HEK293 (cell line): ENCODE results near the gene EXT2.

Source experiments
- CTCF ChIA-PET: fragments of 350-600 bp; formaldehyde crosslinking; extraction: SDS; loops from one replicate; lab custom pipeline; 2021; ENCODE audit warnings: antibody characterized with exemption; lab: Yijun Ruan, JAX
- POLR2A ChIA-PET: fragments of 300-600 bp; formaldehyde crosslinking; extraction: SDS; loops from one replicate; lab custom pipeline; 2020; ENCODE audit warnings: antibody characterized with exemption, inconsistent platforms; lab: Yijun Ruan, JAX
- H3K27ac ChIP-seq: fragments of 200-500 bp; sonication (Bioruptor generic); 2 replicates; pipeline ENCODE4 v1.5.1; 2014; ENCODE audit warnings: low read depth, low read length, control low read depth, inconsistent platforms; ENCODE audit errors: extremely low read depth
- H3K36me3 ChIP-seq, 2 experiments: fragments of 200-500 bp in 1 of 2; sonication (Bioruptor generic) in 1 of 2; 1 replicate in 1 of 2; 2 replicates in 1 of 2; pipeline ENCODE4 v1.5.1; 2014 to 2017; ENCODE audit warnings: inconsistent platforms in 2 of 2, low read length in 2 of 2; ENCODE audit not compliant: control insufficient read depth in 2 of 2, insufficient read depth in 1 of 2
- H3K4me1 ChIP-seq: fragments of 200-500 bp; sonication (Bioruptor generic); 2 replicates; pipeline ENCODE4 v1.5.1; 2014; ENCODE audit warnings: mild to moderate bottlenecking, low read length, inconsistent platforms; ENCODE audit not compliant: control insufficient read depth, insufficient read depth
- H3K4me3 ChIP-seq: 2 replicates; pipeline ENCODE4 v1.5.1; 2011; ENCODE audit warnings: low read depth, mild to moderate bottlenecking, control low read depth, low read length, moderate library complexity
- H3K9me3 ChIP-seq: fragments of 200-500 bp; sonication (Bioruptor generic); 2 replicates; pipeline ENCODE4 v1.5.1; 2014; ENCODE audit warnings: low read depth, low read length, inconsistent platforms; ENCODE audit not compliant: control insufficient read depth, insufficient read depth
- BCL11B ChIP-seq: fragments of 450-650 bp; formaldehyde crosslinking; IDR thresholded peaks from 2 replicates; pipeline ENCODE4 v1.5.1; 2016; ENCODE audit warnings: low read depth, missing biosample characterization, missing genetic modification characterization
- GLIS1 ChIP-seq: fragments of 450-650 bp; formaldehyde crosslinking; IDR thresholded peaks from 2 replicates; pipeline ENCODE4 v1.5.1; 2016; ENCODE audit warnings: missing biosample characterization, missing genetic modification characterization
- KLF1 ChIP-seq: fragments of 450-650 bp; formaldehyde crosslinking; IDR thresholded peaks from 2 replicates; pipeline ENCODE4 v1.5.1; 2016; ENCODE audit warnings: missing biosample characterization, missing genetic modification characterization
- KLF7 ChIP-seq: fragments of 450-650 bp; formaldehyde crosslinking; IDR thresholded peaks from 2 replicates; pipeline ENCODE4 v1.5.1; 2016; ENCODE audit warnings: missing biosample characterization, missing genetic modification characterization, borderline replicate concordance
- SP3 ChIP-seq: fragments of 450-650 bp; formaldehyde crosslinking; IDR thresholded peaks from 2 replicates; pipeline ENCODE4 v1.5.1; 2016; ENCODE audit warnings: missing biosample characterization, missing genetic modification characterization
- TSHZ1 ChIP-seq: fragments of 450-650 bp; formaldehyde crosslinking; IDR thresholded peaks from 2 replicates; pipeline ENCODE4 v1.5.1; 2016; ENCODE audit warnings: missing biosample characterization, missing genetic modification characterization, borderline replicate concordance
- WT1 ChIP-seq: fragments of 450-650 bp; formaldehyde crosslinking; IDR thresholded peaks from 2 replicates; pipeline ENCODE4 v1.5.1; 2016; ENCODE audit warnings: missing biosample characterization, missing genetic modification characterization
- ZBTB49 ChIP-seq: fragments of 450-650 bp; formaldehyde crosslinking; IDR thresholded peaks from 2 replicates; pipeline ENCODE4 v1.5.1; 2016; ENCODE audit warnings: missing biosample characterization, missing genetic modification characterization, low read depth
- ZNF121 ChIP-seq: fragments of 450-650 bp; formaldehyde crosslinking; IDR thresholded peaks from 2 replicates; pipeline ENCODE4 v1.5.1; 2016; ENCODE audit warnings: missing biosample characterization, missing genetic modification characterization
- ZNF140 ChIP-seq: fragments of 450-650 bp; formaldehyde crosslinking; IDR thresholded peaks from 2 replicates; pipeline ENCODE4 v1.5.1; 2016; ENCODE audit warnings: missing biosample characterization, missing genetic modification characterization
- ZNF16 ChIP-seq: fragments of 450-650 bp; formaldehyde crosslinking; IDR thresholded peaks from 2 replicates; pipeline ENCODE4 v1.5.1; 2016; ENCODE audit warnings: low read depth, missing biosample characterization, missing genetic modification characterization
- ZNF48 ChIP-seq: fragments of 450-650 bp; formaldehyde crosslinking; IDR thresholded peaks from 2 replicates; pipeline ENCODE4 v1.5.1; 2016; ENCODE audit warnings: missing biosample characterization, missing genetic modification characterization
- ZNF510 ChIP-seq: fragments of 450-650 bp; formaldehyde crosslinking; IDR thresholded peaks from 2 replicates; pipeline ENCODE4 v1.5.1; 2018; ENCODE audit warnings: mild to moderate bottlenecking, missing genetic modification characterization, missing biosample characterization; ENCODE audit not compliant: insufficient replicate concordance
- ZNF558 ChIP-seq: fragments of 450-650 bp; formaldehyde crosslinking; IDR thresholded peaks from 2 replicates; pipeline ENCODE4 v1.5.1; 2016; ENCODE audit warnings: missing biosample characterization, missing genetic modification characterization
- ZSCAN23 ChIP-seq: fragments of 450-650 bp; formaldehyde crosslinking; IDR thresholded peaks from 2 replicates; pipeline ENCODE4 v1.5.1; 2016; ENCODE audit warnings: missing biosample characterization, missing genetic modification characterization
- ZSCAN30 ChIP-seq: fragments of 450-650 bp; IDR thresholded peaks from 2 replicates; pipeline ENCODE4 v1.5.1; 2018; ENCODE audit warnings: missing biosample characterization, mild to moderate bottlenecking, missing genetic modification characterization, moderate library complexity

EXT2 gene

GRCh38 chr11:44255406-44256071, 160.1 kb downstream of the EXT2 start:
- Histone ChIP-seq H3K4me3 (no peak overlapping the region), H3K4me1 (no peaks in the 10 kb centered on the region), H3K27ac (no peak overlapping the region), H3K36me3 (no peaks in the 10 kb centered on the region), H3K9me3 (no peaks in the 10 kb centered on the region)
- CTCF ChIA-PET: interaction anchor here (0.7 kb wide), 2 partner anchors 19 to 268 kb away, joined by 3 to 4 read pairs; no protein-coding TSS in a partner anchor
- POLR2A ChIA-PET: no interaction called here
- no peak for TF ChIP-seq ZNF140
- no peak for TF ChIP-seq BCL11B
- TF ChIP-seq KLF1 (tag by site-specific recombination): no peak
- no peak for TF ChIP-seq WT1
- TF ChIP-seq ZNF121 (tag by site-specific recombination): no peak
- no peak for TF ChIP-seq ZNF48
- no peak for TF ChIP-seq ZNF558
- TF ChIP-seq GLIS1 (tag by site-specific recombination): no peak
- TF ChIP-seq ZNF16 (tag by site-specific recombination): no peak
- TF ChIP-seq ZBTB49: no peak
- no peak for TF ChIP-seq ZSCAN23 (tag by site-specific recombination)
- TF ChIP-seq SP3 (tag by site-specific recombination): no peak
- no peak for TF ChIP-seq TSHZ1 (tag by site-specific recombination)
- TF ChIP-seq ZNF510 (tag by site-specific recombination): no peak

DNA sequence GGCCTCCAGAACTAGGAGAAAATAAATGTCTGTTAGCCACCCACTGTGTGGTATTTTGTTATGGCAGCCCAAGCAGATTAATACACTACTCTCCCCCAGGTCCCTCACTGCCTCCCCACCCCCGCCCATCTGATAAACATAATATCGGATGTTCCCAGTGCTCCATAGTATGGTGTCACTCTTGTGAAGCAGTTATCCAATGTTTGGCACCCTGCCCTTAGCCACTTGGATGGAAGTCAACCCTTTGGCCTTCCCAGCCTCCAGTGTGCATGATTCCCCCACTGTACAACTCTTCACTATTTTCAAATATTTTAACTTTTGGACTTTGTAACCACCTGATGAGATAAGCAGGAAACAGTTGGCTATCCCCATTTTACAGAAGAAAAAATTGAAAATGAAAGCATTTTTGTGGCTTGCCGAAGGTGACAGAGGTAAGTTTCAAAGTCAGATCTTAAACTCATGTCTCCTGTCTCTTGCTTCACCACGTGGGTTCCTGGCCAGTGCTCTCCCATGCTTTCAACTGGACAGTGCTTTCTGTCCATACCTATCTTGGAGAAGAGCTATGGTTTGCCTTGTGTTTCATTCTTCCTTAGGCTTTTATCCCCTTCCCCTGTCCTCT, 161.3 kb downstream of the EXT2 start:
- TF ChIP-seq ZSCAN30 (tag by site-specific recombination) (no peak), KLF7 (tag by site-specific recombination) (no peak)
- TF ChIP-seq, all 188 proteins: peak for 0
- H3K27ac ChIP-seq: no peak overlapping the region
- ChIA-PET POLR2A (no interaction called here), CTCF (interaction anchor here (0.7 kb wide), 1 partner anchor 13 kb away, joined by 4 read pairs; no protein-coding TSS in a partner anchor)
- no peak overlapping the region for H3K4me3 ChIP-seq
- H3K4me1 ChIP-seq: no peaks in the 10 kb centered on the region
- no peaks in the 10 kb centered on the region for H3K9me3 ChIP-seq
- H3K36me3 ChIP-seq: no peaks in the 10 kb centered on the region
